PC-9 (cell line): Measurements from ENCODE around the gene AMZ1. TPM values are rescaled to one million over a fixed set of nuclear protein-coding genes. Genes with fewer than 3 reads are reported as not detected.

Experiments used
- Bru-seq: library from RNA; stranded (reverse); fragments of 400-500 nt; gene quantifications from one replicate; lab custom pipeline; 2021; lab: Mats Ljungman, UMichigan
- BruChase-seq, 2 experiments: library from RNA; stranded (reverse); fragments of 400-500 nt; gene quantifications; one replicate each; lab custom pipeline; 2021; lab: Mats Ljungman, UMichigan
- BruUV-seq: library from RNA; stranded (reverse); fragments of 400-500 nt; replicated peaks from 2 replicates; lab custom pipeline; 2021; lab: Mats Ljungman, UMichigan
- CTCF ChIA-PET: fragments of 300-600 bp; sonication (Branson Sonifier 250); formaldehyde crosslinking; loops from one replicate; lab custom pipeline; 2022; ENCODE audit warnings: antibody characterized with exemption; lab: Charles Lee
- POLR2A ChIA-PET: fragments of 300-600 bp; sonication (Branson Sonifier 250); formaldehyde crosslinking; loops from one replicate; lab custom pipeline; 2022; ENCODE audit warnings: antibody characterized with exemption; ENCODE audit not compliant: unreplicated experiment; lab: Charles Lee
- DNase-seq, 2 experiments: peaks; one replicate each; pipeline versions ENCODE4 v3.0.0 to v3.0.0-alpha.2; 2015 to 2022; ENCODE audit warnings: mixed read lengths in 1 of 2
- H2AFZ ChIP-seq: fragments of 200-600 bp; sonication (generic); 2 replicates; pipeline ENCODE4 v1.8.1; 2017; ENCODE audit warnings: antibody characterized with exemption
- H3F3A ChIP-seq: fragments of 200-600 bp; sonication (generic); 2 replicates; pipeline ENCODE4 v1.8.1; 2017; ENCODE audit warnings: antibody characterized with exemption, mild to moderate bottlenecking, low read depth; ENCODE audit not compliant: insufficient read depth
- H3K27ac ChIP-seq: fragments of 200-600 bp; sonication (generic); 2 replicates; pipeline ENCODE4 v1.6.1; 2016; ENCODE audit warnings: mixed run types
- H3K27me3 ChIP-seq: fragments of 200-600 bp; sonication (generic); 2 replicates; pipeline ENCODE4 v1.6.1; 2016; ENCODE audit warnings: low read depth, mixed run types; ENCODE audit not compliant: insufficient read depth
- H3K36me3 ChIP-seq: fragments of 200-600 bp; sonication (generic); 2 replicates; pipeline ENCODE4 v1.6.1; 2016; ENCODE audit warnings: low read depth, mixed run types
- H3K4me1 ChIP-seq: fragments of 200-600 bp; sonication (generic); replicated peaks from 2 replicates; pipeline ENCODE4 v1.6.1; 2016; ENCODE audit warnings: mixed run types; ENCODE audit not compliant: insufficient read depth
- H3K4me2 ChIP-seq: fragments of 200-600 bp; sonication (generic); 2 replicates; pipeline ENCODE4 v1.6.1; 2017; ENCODE audit warnings: mixed run types
- H3K4me3 ChIP-seq: fragments of 200-600 bp; sonication (generic); 2 replicates; pipeline ENCODE4 v1.6.1; 2016; ENCODE audit warnings: mixed run types
- H3K79me2 ChIP-seq: fragments of 200-600 bp; sonication (generic); 2 replicates; pipeline ENCODE4 v1.6.1; 2017; ENCODE audit warnings: low read depth, mixed run types
- H3K9me2 ChIP-seq: fragments of 200-600 bp; sonication (generic); 2 replicates; pipeline ENCODE4 v1.8.1; 2017; ENCODE audit warnings: mild to moderate bottlenecking; ENCODE audit not compliant: insufficient read depth
- H3K9me3 ChIP-seq: fragments of 200-600 bp; sonication (generic); 2 replicates; pipeline ENCODE4 v1.8.1; 2016; ENCODE audit warnings: low read depth; ENCODE audit not compliant: insufficient read depth
- H4K20me1 ChIP-seq: fragments of 200-600 bp; sonication (generic); 2 replicates; pipeline ENCODE4 v1.8.1; 2017; ENCODE audit not compliant: insufficient read depth
- EZH2 ChIP-seq: fragments of 200-600 bp; sonication (generic); IDR thresholded peaks from 2 replicates; pipeline ENCODE4 v1.8.0; 2017; ENCODE audit warnings: antibody characterized with exemption, low read depth
- intact Hi-C: fragments of 100-400 bp; cut with micrococcal nuclease; formaldehyde crosslinking; loops from one replicate; pipeline ENCODE4 v1.10.0; 2022; ENCODE audit not compliant: unreplicated experiment
- long read RNA-seq: library from polyadenylated mRNA; stranded (forward); transcript quantifications from one replicate; pipeline ENCODE4 v2.0.0, GENCODE V29; 2022
- total RNA-seq: library from RNA; stranded (reverse); gene quantifications from 2 replicates; pipeline ENCODE4 v1.2.3, GENCODE V29; 2021
- TF ChIP-seq, protein P1 (sequence below): fragments of 200-600 bp; sonication (generic); conservative IDR thresholded peaks from 2 replicates; pipeline ENCODE4 v1.6.1; 2017; ENCODE audit warnings: mixed run types, antibody characterized with exemption, mild to moderate bottlenecking, moderate library complexity

AMZ1 gene
- total RNA-seq = 0.50 TPM in 1 of 2 replicates, not detected in the other
- Bru-seq, nascent RNA = not detected
- percentile 5 among the genes with signal in this experiment for BruChase-seq, experiment 1, labeled RNA remaining after a 2-hour chase
- BruChase-seq, experiment 2, labeled RNA remaining after a 6-hour chase = percentile 14 among the genes with signal in this experiment
- long read RNA-seq = 0 reads

- BruUV-seq = no TSS peak
- Histone ChIP-seq H3K4me2 (no peak within 1 kb of the TSS), H3K9me3 (no peaks in the 10 kb centered on the region), H4K20me1 (no peaks in the 10 kb centered on the region; the same call in 1 of the 2 replicates), H3K27ac (no peak within 1 kb of the TSS), H3F3A (no peaks in the 10 kb centered on the region), H3K36me3 (no peaks in the 10 kb centered on the region), H3K27me3 (no peaks in the 10 kb centered on the region), H3K79me2 (no peaks in the 10 kb centered on the region), H3K9me2 (no peaks in the 10 kb centered on the region), H3K4me1 (peaks cover 11% of the 10 kb centered on the region), H2AFZ (no peak within 1 kb of the TSS), H3K4me3 (no peak within 1 kb of the TSS)
- intact Hi-C loops = no loop called here
- DNase-seq = no peak
- TF ChIP-seq, protein P1, sequence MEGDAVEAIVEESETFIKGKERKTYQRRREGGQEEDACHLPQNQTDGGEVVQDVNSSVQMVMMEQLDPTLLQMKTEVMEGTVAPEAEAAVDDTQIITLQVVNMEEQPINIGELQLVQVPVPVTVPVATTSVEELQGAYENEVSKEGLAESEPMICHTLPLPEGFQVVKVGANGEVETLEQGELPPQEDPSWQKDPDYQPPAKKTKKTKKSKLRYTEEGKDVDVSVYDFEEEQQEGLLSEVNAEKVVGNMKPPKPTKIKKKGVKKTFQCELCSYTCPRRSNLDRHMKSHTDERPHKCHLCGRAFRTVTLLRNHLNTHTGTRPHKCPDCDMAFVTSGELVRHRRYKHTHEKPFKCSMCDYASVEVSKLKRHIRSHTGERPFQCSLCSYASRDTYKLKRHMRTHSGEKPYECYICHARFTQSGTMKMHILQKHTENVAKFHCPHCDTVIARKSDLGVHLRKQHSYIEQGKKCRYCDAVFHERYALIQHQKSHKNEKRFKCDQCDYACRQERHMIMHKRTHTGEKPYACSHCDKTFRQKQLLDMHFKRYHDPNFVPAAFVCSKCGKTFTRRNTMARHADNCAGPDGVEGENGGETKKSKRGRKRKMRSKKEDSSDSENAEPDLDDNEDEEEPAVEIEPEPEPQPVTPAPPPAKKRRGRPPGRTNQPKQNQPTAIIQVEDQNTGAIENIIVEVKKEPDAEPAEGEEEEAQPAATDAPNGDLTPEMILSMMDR = no peak
- no peak for TF ChIP-seq EZH2
- ChIA-PET CTCF (interaction anchor here (0.6 kb wide), 2 partner anchors 122 to 186 kb away, joined by 3 to 6 read pairs; no protein-coding TSS in a partner anchor), POLR2A (interaction anchor here (0.5 to 0.6 kb wide), 2 partner anchors 56 to 446 kb away, joined by 5 to 6 read pairs; partner anchors contain the start of genes MRM2, NUDT1 and TTYH3)
These were observed at the start of gene AMZ1 for GRCh38 chr7:2687881-2688318. AMZ1 (plus strand) TSS chr7:2688202; CDS start chr7:2700452, 12,250 bp downstream.

GRCh38 chr7:2638224-2638991 is 49.6 kb upstream of the AMZ1 start:
- Histone ChIP-seq H4K20me1 (peaks cover 60% of the 10 kb centered on the region), H3K79me2 (peaks cover 13% of the 10 kb centered on the region), H3K4me1 (peaks cover 12% of the 10 kb centered on the region), H3K9me3 (no peaks in the 10 kb centered on the region), H2AFZ (no peak overlapping the region), H3K4me2 (no peak overlapping the region), H3K4me3 (no peak overlapping the region), H3K36me3 (no peaks in the 10 kb centered on the region), H3F3A (peaks cover 9% of the 10 kb centered on the region), H3K27ac (no peak overlapping the region), H3K27me3 (no peaks in the 10 kb centered on the region), H3K9me2 (no peaks in the 10 kb centered on the region)
- no TSS peak for BruUV-seq
- TF ChIP-seq, protein P1 = no peak
- TF ChIP-seq EZH2 = no peak
- no peak for DNase-seq
- intact Hi-C loops = no loop called here
- CTCF ChIA-PET = no interaction called here
- POLR2A ChIA-PET = interaction anchor here (0.6 kb wide), 1 partner anchor 235 kb away, joined by 4 read pairs; the partner anchor contains the start of gene CHST12

- CTCF ChIA-PET = no interaction called here
- no peaks in the 10 kb centered on the region for H3K36me3 ChIP-seq
These were observed 48.8 kb upstream of the AMZ1 start for GRCh38 chr7:2639181-2639681.

More at GRCh38 chr7:2639181-2639681, 48.8 kb upstream of the AMZ1 start:
- POLR2A ChIA-PET = no interaction called here
- H4K20me1 ChIP-seq = peaks cover 65% of the 10 kb centered on the region
- H3K27ac ChIP-seq = no peak overlapping the region
- H3K4me3 ChIP-seq = no peak overlapping the region
- intact Hi-C loops = no loop called here
- peaks cover under 1% of the 10 kb centered on the region; the same call in 1 of the 2 replicates for H3F3A ChIP-seq
- no peak for DNase-seq
- H3K9me3 ChIP-seq = no peaks in the 10 kb centered on the region
- peaks cover 3% of the 10 kb centered on the region for H3K4me1 ChIP-seq
- H3K4me2 ChIP-seq = no peak overlapping the region
- no TSS peak for BruUV-seq
- no peaks in the 10 kb centered on the region for H3K9me2 ChIP-seq
- H3K27me3 ChIP-seq = no peaks in the 10 kb centered on the region
- TF ChIP-seq EZH2 = no peak
- TF ChIP-seq, protein P1 = no peak
- no peak overlapping the region for H2AFZ ChIP-seq
- peaks cover 10% of the 10 kb centered on the region for H3K79me2 ChIP-seq
